Measurements from ENCODE around the gene EIF2S3. TPM values are rescaled to one million over a fixed set of nuclear protein-coding genes. Genes with fewer than 3 reads are reported as not detected.
A peak's percentile ranks its signal among the peaks of the same experiment; 100 is the strongest.

Gene EIF2S3
- total and polyA plus RNA-seq, 2 of the 13 experiments (the other 11 are each of a cell fraction or from before 2014, with no cell fraction given): 61.0 to 183 TPM

DNA sequence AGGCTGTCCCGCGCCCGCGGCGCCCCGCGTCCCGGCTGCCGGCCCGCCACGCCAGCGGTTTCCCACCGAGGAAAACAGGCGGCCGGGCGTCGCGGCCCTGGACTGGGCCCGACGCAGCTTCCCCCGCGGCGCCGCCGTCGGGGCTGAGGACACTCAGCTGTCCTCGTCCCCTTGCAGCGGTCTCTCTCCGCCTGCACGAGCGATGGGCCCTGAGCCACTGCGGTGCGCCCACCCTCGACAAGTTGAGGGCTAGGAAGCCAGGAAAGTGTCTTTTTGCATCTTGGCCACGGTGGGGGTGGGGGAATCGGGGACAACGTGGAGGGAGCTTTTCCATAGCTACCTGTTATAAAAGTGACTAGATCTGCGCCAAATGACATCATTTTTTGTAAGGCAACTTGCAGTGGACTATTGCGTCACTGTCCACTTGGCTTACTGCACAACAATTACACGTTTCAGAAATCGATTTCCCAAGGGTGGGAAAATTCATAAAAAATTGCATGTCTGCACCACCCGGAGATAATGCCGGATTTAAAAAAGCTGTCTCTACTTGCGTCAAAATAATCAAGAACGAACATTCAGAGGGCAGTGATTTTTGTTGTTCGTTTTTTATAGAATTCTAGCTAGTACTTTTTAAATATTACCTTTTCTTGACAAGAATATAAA, 28.9 kb upstream of the EIF2S3 start:
- Histone ChIP-seq H2AFZ (ENCODE audit: low read length) (no peak overlapping the region), H3K27ac (ENCODE audit: extremely low read length, insufficient read depth, low read length) (peak overlapping the region; percentile 90), H3K9ac (ENCODE audit: insufficient read depth, low read depth, low read length) (peak overlapping the region; percentile 92), H3K27me3 (ENCODE audit: control insufficient read depth in 1 of 2, insufficient read depth in 2 of 2, low read length in 2 of 2) (no peaks in the 10 kb centered on the region; a peak in 1 of 5 replicates), H3K9me3 (ENCODE audit: low read length) (no peaks in the 10 kb centered on the region), H3K4me3 (replicated peaks in 1 of 3; ENCODE audit: insufficient read depth in 1 of 3, low read depth in 2 of 3, low read length in 3 of 3) (peak overlapping the region; percentile 49 to 69 (median 62); a peak in 5 of 6 replicates), H4K20me1 (ENCODE audit: insufficient read depth, low read length) (no peaks in the 10 kb centered on the region), H3K79me2 (ENCODE audit: insufficient read depth, low read length) (peaks cover 27% of the 10 kb centered on the region), H3K36me3 (replicated peaks in 1 of 2; ENCODE audit: control insufficient read depth in 1 of 2, insufficient read depth in 2 of 2, low read length in 2 of 2) (0 out of 5 replicates have a peak, but pooled peaks cover 0 to 3% of the 10 kb centered on the region in 2 experiments), H3K4me1 (ENCODE audit: insufficient read depth, low read length) (peaks cover 8% of the 10 kb centered on the region; the same call in 1 of the 2 replicates), H3K4me2 (ENCODE audit: low read depth, low read length) (peak overlapping the region; percentile 81)
- ChIA-PET CTCF (ENCODE audit: low intra/inter-chr PET ratio, low total read pairs) (interaction anchor here (1.4 kb wide), 1 partner anchor 28 kb away, joined by 6 read pairs; the partner anchor contains the start of gene EIF2S3), POLR2A (interaction anchor here (0.6 to 4.1 kb wide), 8 partner anchors 8 to 165 kb away, joined by 3 to 35 read pairs (median 4); partner anchors contain the start of genes APOO, CXorf58, EIF2S3 and ZFX)
- intact Hi-C loops (cut with micrococcal nuclease; ENCODE audit: unreplicated experiment) (loop anchor here (2.0 kb wide), 2 partner anchors 29 to 117 kb away; partner anchors contain the start of genes CXorf58 and EIF2S3), in situ Hi-C loops (cut with HindIII; ENCODE audit: extremely low pct_ligation_motif_present, low pct_unique_long_range_greater_than_20kb) (no loop called here)
- ATAC-seq (peak; percentile 68), FAIRE-seq (no peak), DNase-seq (ENCODE audit: low spot score) (no peak)
- WGBS (ENCODE audit: low lambda C conversion rate): 51% methylated on average over 11 of the region's 46 CpGs
- BruUV-seq (replicated peaks): TSS peak; percentile 94
- no peak for TF ChIP-seq ZNF570 (CRISPR knock-in tag; IDR thresholded peaks at IDR 0.05; ENCODE audit: borderline replicate concordance)
- TF ChIP-seq SRY (CRISPR knock-in tag; IDR thresholded peaks at IDR 0.05): 0 out of 2 replicates have a peak, but pooled peaks have one; percentile 43
- TF ChIP-seq GATAD2A (CRISPR knock-in tag; IDR thresholded peaks at IDR 0.05): 0 out of 2 replicates have a peak, but pooled peaks have one; percentile 21
- TF ChIP-seq HOXA3 (CRISPR knock-in tag; IDR thresholded peaks at IDR 0.05): peak; percentile 48
- peak; percentile 21 for TF ChIP-seq HNRNPK (IDR thresholded peaks at IDR 0.05; ENCODE audit: low read depth, low read length, poor library complexity, severe bottlenecking)
- TF ChIP-seq NFIC (IDR thresholded peaks at IDR 0.05; ENCODE audit: low read length): no peak
- TF ChIP-seq MAZ (IDR thresholded peaks at IDR 0.05; ENCODE audit: borderline replicate concordance, low read depth, low read length): no peak
- 0 out of 2 replicates have a peak, but pooled peaks have one; percentile 14 for TF ChIP-seq MAZ (CRISPR knock-in tag; IDR thresholded peaks at IDR 0.05; ENCODE audit: low read depth)
- TF ChIP-seq ZSCAN21 (CRISPR knock-in tag; IDR thresholded peaks at IDR 0.05; ENCODE audit: borderline replicate concordance): no peak
- TF ChIP-seq ZNF720 (CRISPR knock-in tag; IDR thresholded peaks at IDR 0.05): no peak
- TF ChIP-seq ZBTB40 (IDR thresholded peaks at IDR 0.05): no peak
- TF ChIP-seq ZBTB40 (CRISPR knock-in tag; IDR thresholded peaks at IDR 0.05): 0 out of 2 replicates have a peak, but pooled peaks have one; percentile 23
- no peak for TF ChIP-seq TOPORS (CRISPR knock-in tag; IDR thresholded peaks at IDR 0.05)
- TF ChIP-seq AGO2 (optimal IDR thresholded peaks at IDR 0.05; ENCODE audit: low read depth, low read length): peak; percentile 34
